Coronary artery (tissue), 2 donors: ENCODE data around the gene EVL.
A peak's percentile ranks its signal among the peaks of the same experiment; 100 is the strongest.

Source experiments
- DNase-seq: peaks from one replicate; pipeline ENCODE4 v3.0.0-alpha.2; 2017; ENCODE audit warnings: low spot score
- H3K27ac ChIP-seq, 2 donors: fragments of 200-600 bp; sonication (generic); one replicate each; pipeline ENCODE4 v1.5.1; 2016 to 2019
- H3K4me3 ChIP-seq: fragments of 200-600 bp; sonication (generic); 2 replicates; pipeline ENCODE4 v1.5.1; 2016; ENCODE audit warnings: mild to moderate bottlenecking, moderate library complexity
- CTCF ChIP-seq: fragments of 200-600 bp; sonication (generic); IDR thresholded peaks from one replicate; pipeline ENCODE4 v1.5.1; 2019; ENCODE audit warnings: antibody characterized with exemption

The EVL gene

GRCh38 chr14:100065111-100065871 lies at the start of gene EVL:
Gene EVL, plus strand, starts transcription at chr14:100065422. Its CDS starts 79 bp downstream, at chr14:100065501.
- peak within 1 kb of the TSS; percentile 18 for H3K4me3 ChIP-seq
- no peak for TF ChIP-seq CTCF
- H3K27ac ChIP-seq: peak within 1 kb of the TSS in 1 of 2 donors; percentile 70
- no peak for DNase-seq

GRCh38 chr14:100017553-100017952 lies 47.7 kb upstream of the EVL start:
- TF ChIP-seq CTCF: no peak
- no peak overlapping the region for H3K27ac ChIP-seq
- no peak for DNase-seq
- H3K4me3 ChIP-seq: no peak overlapping the region

GRCh38 chr14:100018054-100018453 lies 47.2 kb upstream of the EVL start:
- TF ChIP-seq CTCF: no peak
- H3K27ac ChIP-seq: no peak overlapping the region

GRCh38 chr14:100018482-100018881 lies 46.7 kb upstream of the EVL start:
- Histone ChIP-seq H3K27ac (no peak overlapping the region), H3K4me3 (no peak overlapping the region)
- DNase-seq: no peak
- no peak for TF ChIP-seq CTCF

More at GRCh38 chr14:100018054-100018453, 47.2 kb upstream of the EVL start:
- H3K4me3 ChIP-seq: no peak overlapping the region
- no peak for DNase-seq

- no peak for DNase-seq
- Histone ChIP-seq H3K4me3 (peak overlapping the region; percentile 24), H3K27ac (peak overlapping the region in 1 of 2 donors; percentile 22)
- TF ChIP-seq CTCF: no peak
These were observed 46.0 kb upstream of the EVL start for GRCh38 chr14:100019156-100019744.

- Histone ChIP-seq H3K4me3 (no peak overlapping the region), H3K27ac (no peak overlapping the region)
- no peak for TF ChIP-seq CTCF
- DNase-seq: no peak
These were observed 44.6 kb upstream of the EVL start for GRCh38 chr14:100020629-100021028.
